NCI-H128 (cell line): ENCODE data around the gene MYL7.

Source experiments
- DNase-seq: peaks from one replicate; lab custom pipeline; 2025; ENCODE audit not compliant: unreplicated experiment; lab: John Stamatoyannopoulos, UW

The MYL7 gene

DNA sequence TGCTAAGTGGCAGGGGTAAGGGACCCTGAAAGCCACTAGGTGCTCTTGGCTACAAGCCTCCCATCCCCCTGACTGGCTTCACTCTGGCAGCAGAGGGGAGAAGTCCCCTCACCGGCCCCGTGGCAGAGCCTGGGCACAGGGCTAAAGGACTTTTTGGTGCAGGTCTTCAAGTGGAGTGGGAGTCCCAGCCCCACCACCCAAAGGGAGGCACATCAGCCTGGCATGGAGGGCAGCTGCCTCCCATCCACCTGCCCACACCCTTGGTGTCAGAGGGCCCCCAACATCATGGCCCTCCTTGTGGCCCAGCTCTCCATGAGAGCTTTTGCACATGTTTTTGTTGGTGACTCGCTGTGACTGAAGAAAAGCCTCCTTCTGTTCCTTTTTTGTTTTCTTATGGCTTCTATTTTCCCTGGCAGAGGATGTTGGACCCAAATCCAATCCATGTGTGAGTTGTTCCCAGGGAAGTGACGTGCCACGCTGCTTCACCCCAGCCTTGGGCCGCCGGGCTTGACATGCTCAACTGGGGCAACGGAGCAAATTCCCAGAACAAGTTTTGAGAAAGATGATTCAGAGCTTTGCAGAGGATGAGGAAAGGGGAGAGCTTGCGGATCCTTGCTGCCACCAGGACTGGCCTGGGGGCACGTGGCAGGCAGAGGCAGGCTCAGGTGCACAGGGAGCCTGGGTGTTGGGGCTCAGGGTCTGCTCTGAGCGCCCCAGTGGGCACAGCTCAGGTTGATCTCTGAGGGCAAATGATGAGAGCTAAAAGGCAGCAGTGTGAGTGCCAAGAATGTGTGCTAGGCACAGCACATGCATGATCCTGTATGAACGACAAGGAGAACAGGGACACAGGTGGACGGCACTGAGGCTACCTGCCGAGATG lies 38.9 kb downstream of the MYL7 start:
- DNase-seq: no peak

DNA sequence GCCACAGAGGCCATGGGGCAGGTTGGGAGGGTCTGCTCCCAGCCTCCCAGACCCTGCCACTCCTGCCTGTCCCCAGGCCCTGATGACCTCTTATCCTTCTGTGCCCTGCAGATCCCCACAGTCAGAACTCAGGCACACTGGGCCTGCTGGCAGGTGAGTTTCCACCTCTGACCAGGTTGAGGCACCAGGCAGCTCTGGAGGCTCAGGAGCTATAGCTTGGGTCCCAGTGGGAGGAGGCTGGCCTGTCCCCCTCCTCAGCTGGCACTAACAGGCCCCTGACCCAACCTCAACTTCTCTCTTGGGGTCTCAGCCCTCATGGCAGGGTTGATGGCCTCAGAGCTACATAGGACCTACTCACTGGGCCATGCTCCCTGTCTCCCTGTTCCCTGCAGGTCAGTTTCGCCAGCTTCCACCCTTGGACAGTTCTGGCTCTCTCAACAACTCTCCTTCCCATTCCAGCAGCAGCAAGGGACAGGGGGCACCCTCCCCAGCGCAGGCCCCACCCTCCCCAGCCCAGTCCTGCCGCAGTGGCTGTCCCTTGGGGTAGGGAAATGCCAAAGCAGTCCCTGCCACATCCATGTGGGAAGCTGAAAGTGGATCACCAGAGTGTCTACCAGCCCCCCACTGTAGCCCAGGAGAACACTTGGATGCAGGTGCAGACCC lies 39.7 kb downstream of the MYL7 start:
- DNase-seq: no peak

DNA sequence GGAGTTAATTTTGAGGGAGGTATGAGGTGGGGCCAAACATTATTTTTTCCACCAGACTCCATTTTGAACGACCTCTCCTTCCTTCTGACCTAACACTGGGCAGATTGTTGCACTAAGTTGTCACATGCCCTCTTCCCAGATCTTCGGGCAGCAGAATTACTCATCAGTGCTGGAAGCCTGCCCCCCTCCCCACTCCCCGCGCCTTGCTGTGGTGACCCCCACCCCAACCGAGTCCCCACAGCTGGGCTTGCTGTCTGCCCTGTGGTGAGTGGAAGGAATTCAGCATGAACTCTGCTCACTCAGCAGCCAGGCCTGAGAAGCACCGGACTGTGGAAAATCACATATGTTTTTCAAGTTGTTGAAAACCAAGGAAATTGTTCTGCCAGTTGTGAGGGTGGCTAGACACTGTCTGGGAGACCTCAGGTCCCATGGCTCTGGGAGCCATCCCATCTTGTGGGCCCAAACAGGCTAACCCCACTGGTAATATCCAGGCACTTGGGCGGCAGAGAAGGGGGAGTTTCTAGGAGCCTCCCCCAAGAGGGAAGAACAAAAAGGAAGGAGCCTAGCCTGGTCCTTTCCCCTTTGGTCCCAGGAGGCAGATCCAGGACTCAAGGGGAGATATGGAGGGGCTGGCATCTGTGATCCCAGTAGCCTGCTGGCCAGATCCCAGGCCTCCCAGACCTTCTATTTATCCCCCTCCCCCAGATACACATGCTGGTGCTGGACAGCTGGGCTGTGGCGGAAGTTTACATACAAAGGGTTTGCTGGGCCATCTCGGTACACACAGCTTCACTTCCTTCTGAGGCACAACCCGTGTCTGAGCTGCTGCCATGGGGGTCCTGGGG lies 40.5 kb downstream of the MYL7 start:
- DNase-seq: no peak

DNA sequence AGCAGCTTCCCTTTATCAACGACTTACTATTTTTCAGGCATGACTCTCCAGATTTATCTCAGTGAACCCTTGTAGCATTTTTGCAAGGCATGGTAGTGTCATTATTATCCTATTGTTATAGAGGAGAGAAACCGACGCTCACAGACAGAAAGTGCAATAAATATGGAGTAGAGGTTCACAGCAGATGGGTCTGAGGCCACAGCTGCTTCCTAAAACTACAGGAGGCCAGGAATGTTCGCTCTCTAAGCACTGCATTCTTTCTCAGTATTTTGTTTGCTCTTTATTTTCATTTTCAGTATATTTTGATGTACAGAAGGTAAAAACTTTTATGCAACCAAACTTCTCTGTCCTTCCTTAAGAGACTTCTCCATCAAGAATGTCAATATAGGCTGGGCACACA lies 41.5 kb downstream of the MYL7 start:
- DNase-seq: no peak

DNA sequence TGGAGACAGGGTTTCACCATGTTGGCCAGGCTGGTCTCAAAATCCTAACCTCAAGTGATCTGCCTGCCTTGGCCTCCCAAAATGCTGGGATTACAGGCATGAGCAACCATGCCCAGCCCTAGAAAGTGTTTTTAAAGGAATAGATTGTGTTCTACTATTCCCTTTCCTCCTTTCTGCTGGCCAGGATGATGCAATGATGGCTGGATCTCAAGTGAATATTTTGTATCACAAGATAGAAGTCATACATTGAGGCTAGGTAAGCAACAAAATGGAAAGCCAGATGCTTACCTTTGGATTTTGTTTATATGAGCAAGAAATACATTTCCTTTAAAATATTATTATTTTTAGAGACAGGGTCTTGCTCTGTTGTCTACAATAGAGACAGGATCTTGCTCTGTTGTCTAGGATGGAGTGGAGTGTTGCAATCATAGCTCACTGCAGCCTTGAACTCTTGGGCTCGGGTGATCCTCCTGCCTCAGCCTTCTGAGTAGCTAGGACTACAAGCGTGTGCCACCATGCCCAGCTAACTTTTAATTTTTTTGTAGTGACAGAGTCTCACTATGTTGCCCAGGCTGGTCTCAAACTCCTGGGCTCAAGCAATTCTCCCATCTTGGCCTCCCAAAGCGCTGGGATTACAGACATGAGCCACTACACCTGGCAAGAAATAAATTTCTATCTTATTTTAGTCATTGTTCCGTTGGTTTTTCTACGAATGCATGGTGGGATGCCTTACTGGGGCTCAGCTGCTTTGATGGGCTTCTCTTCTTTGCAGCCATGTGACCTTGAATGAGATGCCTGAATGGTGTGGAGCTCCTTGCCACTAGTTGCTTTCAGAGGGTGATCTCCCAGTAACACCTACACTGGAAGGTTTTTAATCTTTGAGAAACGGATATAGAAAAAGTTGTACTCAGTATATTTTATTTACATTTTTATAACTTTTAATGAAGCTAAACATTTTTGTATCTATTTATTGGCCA lies 42.8 kb downstream of the MYL7 start:
- no peak for DNase-seq

DNA sequence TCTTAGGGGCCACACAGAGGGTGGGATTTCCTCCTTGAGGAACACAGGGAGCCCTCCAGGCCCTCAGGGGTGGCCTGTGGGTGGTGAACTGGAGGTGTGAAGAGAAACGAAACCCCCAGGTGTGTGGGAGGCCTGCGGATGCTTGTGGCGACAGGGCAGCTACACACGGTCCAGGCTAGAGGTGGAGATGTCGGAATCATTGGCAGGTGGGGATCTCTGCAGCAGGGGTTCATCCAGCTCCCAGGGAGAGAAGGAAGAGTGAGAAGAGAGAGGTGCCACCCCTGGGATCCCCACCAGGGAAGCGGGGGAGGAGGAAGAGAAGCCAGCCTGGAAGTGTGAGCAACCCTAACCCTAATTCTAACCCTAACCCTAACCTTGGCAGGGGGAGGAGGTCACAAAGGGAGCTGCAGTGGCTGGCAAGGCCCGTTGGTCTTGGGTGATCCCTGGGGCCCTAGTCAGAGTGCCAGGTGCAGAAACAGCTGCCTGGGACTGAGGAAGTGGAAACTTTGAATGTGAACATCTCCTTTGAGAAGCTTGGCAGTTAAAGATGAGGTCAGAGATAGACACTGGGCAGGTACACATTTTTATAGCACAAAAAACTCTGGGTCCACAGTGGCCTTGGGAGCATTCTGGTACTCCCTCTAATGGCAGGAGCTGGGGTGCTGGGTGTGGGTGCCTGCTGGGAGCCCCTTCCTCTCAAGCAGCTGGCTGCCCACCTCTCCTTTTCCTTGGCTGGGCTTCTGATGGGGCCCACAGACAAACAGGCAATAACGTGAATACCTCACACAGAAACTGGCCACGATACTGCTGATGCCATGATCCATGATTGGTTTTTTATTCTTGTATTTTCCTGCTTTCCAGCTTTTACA lies 43.8 kb downstream of the MYL7 start:
- no peak for DNase-seq

DNA sequence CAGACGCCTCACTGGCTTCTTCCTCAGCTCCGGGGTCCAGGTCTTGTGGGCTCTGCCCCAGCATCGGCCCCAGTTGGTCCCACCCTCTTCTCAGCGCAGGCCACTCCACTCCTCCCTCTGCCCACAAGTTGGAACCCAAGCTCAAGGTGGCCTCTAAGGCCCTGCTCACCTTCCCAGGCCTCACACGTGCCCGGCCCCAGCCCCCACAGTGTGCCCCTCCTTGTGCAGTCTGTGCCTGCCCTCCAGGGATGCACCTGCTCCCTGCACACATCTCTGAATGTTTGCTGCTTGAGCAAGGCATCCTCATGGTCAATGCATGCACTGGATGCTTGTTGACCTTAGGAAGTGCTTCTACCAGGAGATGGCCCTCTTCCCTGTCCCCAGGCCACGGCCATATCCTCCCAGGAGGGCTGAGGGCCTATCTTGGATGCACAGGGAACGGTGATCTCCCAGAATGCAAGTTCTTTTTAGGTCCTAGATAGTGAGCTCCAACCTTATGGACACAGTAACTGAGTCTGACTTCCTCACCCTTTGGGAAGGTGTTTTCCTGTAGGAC lies 44.7 kb downstream of the MYL7 start:
- no peak for DNase-seq

DNA sequence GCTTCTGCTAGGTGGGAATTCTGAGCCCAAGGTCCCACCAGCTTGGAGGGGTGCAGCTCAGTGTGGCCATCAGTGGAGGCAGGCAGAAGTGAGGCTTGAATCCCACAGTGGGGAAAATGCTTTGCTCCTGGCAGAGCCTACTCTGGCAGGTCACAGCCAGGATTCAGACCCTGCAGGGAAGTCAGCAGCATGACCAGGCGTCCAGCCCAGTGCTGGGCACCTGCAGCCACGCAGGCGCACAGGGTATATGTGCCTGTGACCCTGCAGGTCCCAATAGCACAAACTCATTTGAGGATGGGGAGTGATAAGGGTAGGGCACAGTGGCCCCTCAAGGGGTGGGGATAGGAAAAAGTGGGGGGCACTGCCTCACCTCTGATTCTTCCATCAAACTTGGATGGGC lies 45.4 kb downstream of the MYL7 start:
- no peak for DNase-seq

DNA sequence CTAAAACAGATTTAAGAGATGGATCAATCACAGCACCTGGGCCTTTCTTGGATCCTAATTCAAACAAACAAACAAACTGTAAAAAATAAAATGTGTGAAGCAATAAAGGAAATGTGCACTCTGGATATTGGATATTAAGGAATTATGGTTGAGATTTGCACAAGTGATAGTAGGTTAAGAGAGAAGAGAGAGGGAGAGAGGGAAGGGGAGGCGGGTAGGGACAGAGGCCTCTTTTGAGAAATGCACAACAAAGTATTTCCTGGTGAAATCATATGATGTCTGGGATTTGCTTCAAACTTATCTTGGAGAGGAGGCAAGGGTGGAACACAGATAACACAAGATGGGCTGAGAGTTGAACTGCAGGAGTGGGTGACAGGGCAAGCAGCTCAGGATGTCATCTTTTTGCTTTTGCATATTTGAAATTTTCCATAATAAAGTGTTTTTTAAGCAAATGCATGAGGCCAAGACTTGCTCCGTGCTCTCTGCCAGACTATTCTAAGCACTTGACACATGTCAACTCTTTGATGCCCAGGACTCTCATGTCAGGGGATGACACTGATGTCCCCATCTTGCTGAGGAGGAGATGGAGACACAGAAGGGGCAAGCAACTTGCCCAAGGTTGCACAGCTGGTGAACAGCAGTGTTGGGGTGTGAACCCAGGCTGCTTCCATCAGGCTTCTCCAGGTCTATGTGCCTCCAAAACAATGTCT lies 46.1 kb downstream of the MYL7 start:
- no peak for DNase-seq

DNA sequence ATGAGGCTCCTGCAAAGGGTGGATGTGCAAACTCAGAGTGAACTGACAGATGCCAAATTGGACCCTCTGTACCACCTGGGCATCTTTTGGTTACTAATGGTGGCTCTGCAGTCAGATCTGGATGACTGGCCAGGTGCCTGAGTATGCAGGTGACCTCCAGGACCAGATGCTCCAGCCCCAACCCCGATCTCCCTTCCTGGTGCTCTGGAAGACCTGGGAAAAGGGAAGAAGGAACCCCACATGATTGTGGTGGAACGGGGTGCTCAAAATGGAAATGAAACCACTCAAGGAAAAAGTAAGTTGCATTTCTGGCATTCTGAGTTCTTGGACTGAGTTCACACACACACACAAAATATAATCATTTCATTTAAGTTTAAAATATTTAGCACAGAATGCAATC lies 46.8 kb downstream of the MYL7 start:
- no peak for DNase-seq

DNA sequence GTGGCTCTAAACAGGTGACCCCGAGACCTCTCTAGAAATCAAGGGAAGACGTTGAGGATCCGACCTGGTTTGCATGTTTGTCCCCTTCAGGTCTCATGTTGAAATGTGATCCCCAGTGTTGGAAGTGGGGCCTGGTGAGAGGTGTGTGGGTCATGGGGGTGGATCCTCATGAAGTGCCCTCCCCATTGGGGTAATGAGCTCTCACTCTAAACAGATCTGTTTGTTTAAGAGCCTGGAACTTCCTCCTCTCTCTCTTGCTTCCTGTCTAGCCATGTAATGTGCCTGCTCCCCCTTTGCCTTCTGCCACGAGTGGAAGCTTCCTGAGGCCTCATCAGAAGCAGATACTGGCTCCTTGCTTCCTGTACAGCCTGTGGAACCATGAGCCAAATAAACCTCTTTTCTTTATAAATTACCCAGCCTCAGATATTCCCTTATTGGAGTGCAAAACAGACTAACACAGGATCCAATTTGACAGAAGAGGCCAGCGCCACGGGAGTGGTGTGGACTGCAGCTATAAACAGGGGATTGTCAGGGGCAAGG lies 48.0 kb downstream of the MYL7 start:
- DNase-seq: no peak
